Esophagus squamous epithelium (tissue), 5 donors: ENCODE results near the gene NMNAT1. TPM values are rescaled to one million over a fixed set of nuclear protein-coding genes. Genes with fewer than 3 reads are reported as not detected.
A peak's percentile ranks its signal among the peaks of the same experiment; 100 is the strongest.

Experiments used
- DNase-seq: peaks from one replicate; lab custom pipeline; 2025; lab: John Stamatoyannopoulos, UW
- H3K27ac ChIP-seq, 4 donors: fragments of 200-600 bp; sonication (generic); one replicate each; pipeline ENCODE4 v1.5.1; 2016 to 2019; ENCODE audit warnings: mild to moderate bottlenecking in 1 of 4
- H3K27me3 ChIP-seq, 4 donors: fragments of 200-600 bp; sonication (generic); 1 replicate in 3 of 4; 2 replicates in 1 of 4; pipeline versions ENCODE4 v1.5.1 to v1.6.0; 2017 to 2021; ENCODE audit warnings: antibody characterized with exemption in 1 of 4
- H3K36me3 ChIP-seq, 3 donors: fragments of 200-600 bp; sonication (generic); one replicate each; pipeline ENCODE4 v1.5.1; 2016 to 2019
- H3K4me1 ChIP-seq, 3 donors: fragments of 200-600 bp; sonication (generic); one replicate each; pipeline ENCODE4 v1.5.1; 2017 to 2019
- H3K4me3 ChIP-seq, 4 donors: fragments of 200-600 bp; sonication (generic); 1 replicate in 3 of 4; 2 replicates in 1 of 4; pipeline ENCODE4 v1.5.1; 2016 to 2019; ENCODE audit warnings: mild to moderate bottlenecking in 2 of 4, moderate library complexity in 1 of 4
- H3K9me3 ChIP-seq, 3 donors: fragments of 200-600 bp; sonication (generic); one replicate each; pipeline ENCODE4 v1.5.1; 2016 to 2019
- POLR2A ChIP-seq, 4 donors: fragments of 450-650 bp; IDR thresholded peaks; one replicate each; pipeline ENCODE4 v1.6.1; 2017; ENCODE audit warnings: antibody characterized with exemption in 4 of 4, mild to moderate bottlenecking in 4 of 4, moderate library complexity in 3 of 4
- WGBS, 2 donors: methylation state at CpG; one replicate each; pipeline ENCODE4 v1.1.5; 2018; 5-methylcytosine and 5-hydroxymethylcytosine counted together
- intact Hi-C: fragments of 100-400 bp; cut with DNase I; formaldehyde crosslinking; loops from one replicate; pipeline ENCODE4 v1.15.0; 2022
- total RNA-seq, 4 donors: library from RNA; depleted of rRNA; stranded (reverse); fragments of >200 nt; gene quantifications; one replicate each; pipeline ENCODE4 v1.1.0, GENCODE V29; 2016
- TF ChIP-seq, protein P1 (sequence below), 6 experiments: fragments of 450-650 bp in 4 of 6; fragments of 200-600 bp in 2 of 6; sonication (generic) in 2 of 6; IDR thresholded peaks; one replicate each; pipeline ENCODE4 v1.5.1; 2016 to 2019; ENCODE audit warnings: antibody characterized with exemption in 6 of 6, mild to moderate bottlenecking in 4 of 6, moderate library complexity in 4 of 6
- donor health status: DM: yes; HTN: yes; CAD: no.

The NMNAT1 gene
- total RNA-seq, result 1 to 10 TPM; 3.9 to 7.9 (median 6.0) TPM

DNA sequence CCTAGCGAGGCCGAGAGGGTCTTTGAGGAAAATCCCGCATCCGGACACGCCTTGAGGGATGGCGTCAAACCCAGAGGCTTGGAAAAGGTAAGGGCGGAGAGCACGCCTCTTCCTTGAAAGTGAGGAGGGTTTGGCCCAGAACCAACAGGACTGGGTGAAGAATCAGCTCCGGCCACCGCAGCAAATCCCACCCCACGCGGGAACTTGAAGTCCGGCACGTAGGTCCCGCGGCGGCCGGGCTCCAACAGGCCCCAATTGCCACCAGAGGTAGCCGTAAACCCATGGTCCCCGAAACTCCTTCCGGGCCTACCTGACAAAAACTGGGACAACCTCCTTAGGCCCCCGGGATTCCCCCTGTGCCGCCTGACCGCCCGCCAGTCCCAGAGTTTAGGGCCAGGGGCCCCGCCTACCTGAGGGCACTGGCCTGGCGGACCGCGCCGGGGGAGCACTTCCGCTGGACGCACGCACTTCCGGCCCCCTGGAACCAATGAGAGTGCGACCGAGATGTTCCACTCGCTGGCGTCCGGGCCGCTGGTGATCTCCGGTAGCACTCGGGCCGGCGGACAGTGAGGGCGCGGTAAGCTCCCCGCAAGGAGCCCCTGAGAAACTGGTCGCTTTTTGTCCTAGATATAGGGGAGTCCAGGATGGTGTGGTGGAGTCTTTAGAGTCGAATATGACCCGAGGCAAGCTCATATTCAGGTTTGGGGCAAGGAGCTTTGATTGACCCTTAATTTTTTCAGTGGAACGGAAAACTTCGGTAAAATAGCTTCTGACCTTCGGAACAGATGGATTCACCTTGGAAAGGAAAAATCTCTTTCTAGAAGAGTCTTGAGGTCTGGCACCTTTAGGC lies at the start of gene NMNAT1, which contains the start of gene LZIC:
TSS of gene NMNAT1 (plus strand) at position 537 of the 850 bp plus-strand sequence. CDS start 28,599 bp downstream, outside the sequence.
TSS of gene LZIC (minus strand) at position 453 of the 850 bp plus-strand sequence. CDS start 6,772 bp downstream, outside the sequence.
- TF ChIP-seq POLR2A (IDR thresholded peaks at IDR 0.05), result peak in 3 of 4 donors; percentile 70 to 87 (median 80)
- TF ChIP-seq, protein P1, sequence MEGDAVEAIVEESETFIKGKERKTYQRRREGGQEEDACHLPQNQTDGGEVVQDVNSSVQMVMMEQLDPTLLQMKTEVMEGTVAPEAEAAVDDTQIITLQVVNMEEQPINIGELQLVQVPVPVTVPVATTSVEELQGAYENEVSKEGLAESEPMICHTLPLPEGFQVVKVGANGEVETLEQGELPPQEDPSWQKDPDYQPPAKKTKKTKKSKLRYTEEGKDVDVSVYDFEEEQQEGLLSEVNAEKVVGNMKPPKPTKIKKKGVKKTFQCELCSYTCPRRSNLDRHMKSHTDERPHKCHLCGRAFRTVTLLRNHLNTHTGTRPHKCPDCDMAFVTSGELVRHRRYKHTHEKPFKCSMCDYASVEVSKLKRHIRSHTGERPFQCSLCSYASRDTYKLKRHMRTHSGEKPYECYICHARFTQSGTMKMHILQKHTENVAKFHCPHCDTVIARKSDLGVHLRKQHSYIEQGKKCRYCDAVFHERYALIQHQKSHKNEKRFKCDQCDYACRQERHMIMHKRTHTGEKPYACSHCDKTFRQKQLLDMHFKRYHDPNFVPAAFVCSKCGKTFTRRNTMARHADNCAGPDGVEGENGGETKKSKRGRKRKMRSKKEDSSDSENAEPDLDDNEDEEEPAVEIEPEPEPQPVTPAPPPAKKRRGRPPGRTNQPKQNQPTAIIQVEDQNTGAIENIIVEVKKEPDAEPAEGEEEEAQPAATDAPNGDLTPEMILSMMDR (IDR thresholded peaks at IDR 0.05), result peak in 2 of 6 experiments; percentile 12 to 49
- H3K4me3 ChIP-seq, result peak within 1 kb of the TSS; percentile 60 to 89 (median 86)
- intact Hi-C loops, result loop anchor here (5.0 kb wide), 1 partner anchor 66 kb away; no protein-coding TSS in a partner anchor
- peaks cover 0 to 32% (median 0%) of the 10 kb centered on the region in 3 donors for H3K36me3 ChIP-seq
- peak; percentile 63 for DNase-seq
- peaks cover 12 to 28% (median 16%) of the 10 kb centered on the region in 3 donors for H3K4me1 ChIP-seq
- H3K9me3 ChIP-seq, result no peaks in the 10 kb centered on the region
- WGBS, 2 donors, result 0% methylated on average over 12 to 17 of the region's 53 CpGs
- no peaks in the 10 kb centered on the region for H3K27me3 ChIP-seq
- peak within 1 kb of the TSS; percentile 90 to 97 (median 93) for H3K27ac ChIP-seq

DNA sequence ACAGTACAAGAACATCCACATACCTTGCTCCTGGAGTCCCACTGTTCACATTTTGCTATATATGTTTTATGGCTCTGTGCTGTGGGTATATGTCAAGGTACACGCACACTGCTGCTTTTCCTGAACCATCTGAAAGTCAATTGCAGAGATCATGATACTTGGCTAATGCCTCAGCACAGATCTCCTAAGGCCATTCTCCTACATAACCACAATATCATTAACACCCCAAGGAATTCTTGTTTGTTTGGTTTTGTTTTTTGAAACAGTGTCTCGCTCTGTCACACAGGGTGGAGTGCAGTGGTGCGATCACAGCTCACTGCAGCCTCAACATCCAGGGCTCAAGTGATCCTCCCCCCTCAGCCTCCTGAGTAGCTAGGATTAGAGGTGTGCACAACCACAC lies 49.2 kb upstream of the NMNAT1 start:
- WGBS, 2 donors, result 44 to 64% methylated on average over 3 of the region's 3 CpGs
- Histone ChIP-seq H3K9me3 (no peaks in the 10 kb centered on the region), H3K27me3 (no peaks in the 10 kb centered on the region), H3K27ac (peak overlapping the region; percentile 84 to 95 (median 91)), H3K4me3 (peak overlapping the region in 2 of 4 donors; percentile 8 to 34), H3K36me3 (peaks cover 0 to 4% (median 0%) of the 10 kb centered on the region in 3 donors), H3K4me1 (peaks cover 35 to 81% (median 45%) of the 10 kb centered on the region in 3 donors)
- TF ChIP-seq POLR2A (IDR thresholded peaks at IDR 0.05), result no peak
- TF ChIP-seq, protein P1 (IDR thresholded peaks at IDR 0.05), result no peak
- intact Hi-C loops, result no loop called here
- no peak for DNase-seq

DNA sequence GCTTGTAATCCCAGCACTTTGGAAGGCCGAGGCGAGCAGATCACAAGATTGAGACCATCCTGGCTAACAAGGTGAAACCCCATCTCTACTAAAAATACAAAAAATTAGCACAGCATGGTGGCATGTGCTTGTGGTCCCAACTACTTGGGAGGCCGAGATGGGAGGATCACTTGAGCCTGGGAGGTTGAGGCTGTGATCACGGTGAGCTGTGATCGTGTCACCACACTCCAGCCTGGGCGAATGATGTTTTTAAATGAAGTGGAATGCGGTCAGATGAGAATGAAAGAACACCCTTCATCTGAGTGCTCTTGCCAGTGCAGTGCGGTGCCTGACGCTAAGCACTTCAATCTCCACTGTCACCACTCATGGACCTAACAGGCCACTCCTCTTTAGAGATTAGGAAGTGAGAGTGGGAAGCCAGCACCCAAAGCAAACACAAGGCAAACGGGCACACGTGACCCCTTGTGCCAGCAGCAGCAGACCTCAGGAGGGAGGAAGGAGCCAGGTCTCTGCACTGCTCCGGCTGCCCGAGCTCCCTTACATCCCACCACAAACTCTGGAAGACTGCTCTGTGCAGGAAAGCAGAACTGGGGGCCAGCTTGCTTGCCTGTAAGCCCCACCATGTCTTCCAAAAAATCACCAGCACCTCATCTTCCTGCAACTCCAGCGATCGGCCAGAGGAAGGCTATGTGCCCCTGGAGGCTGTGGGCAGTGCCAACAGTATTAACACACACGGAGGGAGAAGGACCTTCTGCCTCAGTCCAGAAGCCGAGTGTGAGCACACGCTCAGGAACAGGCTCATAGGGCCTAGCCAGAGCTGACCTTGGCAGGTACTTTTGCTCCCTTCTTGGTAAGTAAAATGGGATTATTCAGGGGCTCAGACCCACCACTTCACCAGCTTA lies 42.9 kb upstream of the NMNAT1 start:
- TF ChIP-seq, protein P1 (IDR thresholded peaks at IDR 0.05), result no peak
- intact Hi-C loops, result no loop called here
- H3K4me3 ChIP-seq, result peak overlapping the region in 2 of 4 donors; percentile 25 to 35
- H3K9me3 ChIP-seq, result no peaks in the 10 kb centered on the region
- H3K27me3 ChIP-seq, result no peaks in the 10 kb centered on the region
- peak; percentile 12 for DNase-seq
- peak overlapping the region; percentile 42 to 84 (median 80) for H3K27ac ChIP-seq
- H3K36me3 ChIP-seq, result no peaks in the 10 kb centered on the region
- WGBS, 2 donors, result 54 to 56% methylated on average over 13 to 15 of the region's 18 CpGs
- H3K4me1 ChIP-seq, result peaks cover 12 to 81% (median 29%) of the 10 kb centered on the region in 3 donors

DNA sequence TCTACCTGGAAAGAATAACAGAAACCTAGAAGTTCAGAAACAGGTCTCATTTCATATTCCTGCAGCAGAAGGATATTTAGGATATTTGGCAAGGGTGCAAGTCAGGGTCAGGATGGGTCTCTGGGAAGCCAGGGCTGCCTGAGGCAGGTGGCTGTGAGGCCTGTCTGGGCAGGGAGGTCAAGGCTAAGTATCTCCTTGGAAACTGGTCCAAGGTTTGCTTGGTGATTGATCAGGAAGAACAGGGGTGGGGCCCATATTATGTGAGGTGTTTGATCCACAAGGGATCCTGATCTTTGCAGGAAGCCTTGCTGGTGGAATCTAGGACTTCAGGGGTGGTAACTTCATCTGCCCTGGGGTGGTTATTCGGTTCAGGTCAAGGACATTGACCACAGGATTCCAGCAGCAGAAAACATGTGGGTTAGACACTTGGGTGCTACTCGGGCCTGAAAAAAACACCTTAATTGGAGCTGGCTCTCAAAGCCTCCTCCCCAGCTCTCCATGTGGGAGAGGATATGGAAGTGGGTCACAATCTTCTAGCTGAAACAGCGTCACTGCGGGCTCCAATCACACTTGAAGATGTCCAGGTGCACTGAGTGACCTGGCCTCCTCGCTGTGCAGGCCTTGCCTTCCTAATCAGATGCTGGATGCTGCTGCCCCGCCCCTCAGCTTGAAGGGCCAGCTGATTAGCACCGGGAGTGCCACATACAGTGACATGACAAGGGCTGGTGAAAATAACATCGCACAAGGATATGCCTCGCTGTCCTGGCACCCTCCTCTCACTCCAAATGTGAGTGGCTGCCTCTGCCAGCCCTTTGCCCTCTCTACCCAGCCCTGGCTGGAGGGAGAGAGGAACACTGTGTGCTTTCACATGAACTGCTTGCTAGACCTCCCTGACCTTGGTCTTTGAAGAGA lies 41.9 kb upstream of the NMNAT1 start:
- Histone ChIP-seq H3K36me3 (no peaks in the 10 kb centered on the region), H3K27me3 (no peaks in the 10 kb centered on the region), H3K27ac (peak overlapping the region; percentile 42 to 84 (median 80)), H3K4me1 (peaks cover 12 to 89% (median 29%) of the 10 kb centered on the region in 3 donors), H3K4me3 (no peak overlapping the region), H3K9me3 (no peaks in the 10 kb centered on the region)
- no peak for TF ChIP-seq POLR2A (IDR thresholded peaks at IDR 0.05)
- TF ChIP-seq, protein P1 (IDR thresholded peaks at IDR 0.05), result no peak
- intact Hi-C loops, result no loop called here
- WGBS, 2 donors, result 61 to 66% methylated on average over 7 to 8 of the region's 9 CpGs
- DNase-seq, result no peak
